HG03354 (cell line): Measurements from ENCODE around the gene CBLB.
A peak's percentile ranks its signal among the peaks of the same experiment; 100 is the strongest.
"Not testable (repeated sequence)": the region's sequence is repeated elsewhere in the genome, so short reads cannot be mapped to it uniquely, and the experiment has no call there.

Experiments
- ATAC-seq: cut with Tn5 transposase; IDR thresholded peaks from one replicate; pipeline ENCODE4 v1.9.1; 2021; ENCODE audit warnings: mild to moderate bottlenecking; ENCODE audit not compliant: unreplicated experiment, poor library complexity, severe bottlenecking

CBLB gene

DNA sequence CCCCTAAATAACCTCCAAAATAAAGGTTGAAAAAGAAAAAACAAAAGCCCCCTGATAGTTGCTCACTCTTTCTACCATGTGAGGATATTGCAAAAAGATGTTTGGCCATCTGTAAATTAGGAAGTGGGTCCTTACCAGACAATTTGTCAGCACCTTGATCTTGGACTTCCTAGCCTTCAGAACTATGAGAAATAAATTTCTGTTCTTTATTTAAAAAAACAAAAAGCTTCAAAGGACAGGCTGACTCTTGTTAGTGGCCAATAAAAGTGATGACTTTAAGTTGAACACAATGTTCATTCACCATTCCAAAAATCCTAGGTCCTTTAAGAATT lies 103.5 kb downstream of the CBLB start:
- no peak for ATAC-seq

DNA sequence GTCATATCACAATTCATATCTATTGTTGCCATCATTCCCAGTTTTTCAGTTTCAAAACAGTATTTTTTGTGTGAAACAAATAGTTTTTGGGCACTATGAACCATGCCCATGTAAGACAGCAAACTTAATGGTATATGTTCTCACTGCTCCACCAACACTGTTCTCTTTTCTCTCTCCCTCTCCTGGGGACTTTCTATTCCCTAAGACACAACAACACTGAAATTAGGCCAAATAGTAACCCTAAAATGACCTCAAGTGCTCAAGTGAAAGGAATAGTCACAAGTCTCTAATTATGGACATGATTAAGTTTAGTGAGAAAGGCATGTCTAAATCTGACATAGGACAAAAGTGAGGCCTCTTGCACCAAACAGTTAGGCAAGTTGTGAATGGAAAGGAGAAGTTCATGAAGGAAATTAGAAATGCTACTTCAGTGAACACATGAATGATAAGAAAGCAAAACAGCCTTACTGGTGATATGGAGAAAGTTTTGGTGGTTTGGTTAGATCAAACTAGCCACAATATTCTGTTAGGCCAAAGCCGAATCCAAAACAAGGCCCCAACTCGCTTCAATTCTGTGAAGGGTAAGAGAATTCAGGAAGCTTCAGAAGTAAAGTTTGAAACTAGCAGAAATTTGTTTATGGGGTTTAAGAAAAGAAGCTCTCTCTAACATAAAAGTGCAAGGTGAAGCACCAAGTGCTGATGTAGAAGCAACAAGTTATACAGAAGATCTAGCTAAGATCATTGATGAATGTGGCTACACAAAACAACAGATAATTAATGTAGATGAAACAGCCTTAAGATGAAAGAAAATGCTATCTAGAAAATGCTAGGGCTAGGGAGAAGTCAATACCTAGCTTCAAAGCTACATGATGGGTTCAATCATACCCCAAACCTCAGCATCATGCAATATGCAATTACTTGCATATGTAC lies 104.2 kb downstream of the CBLB start:
- ATAC-seq = peak; percentile 38

DNA sequence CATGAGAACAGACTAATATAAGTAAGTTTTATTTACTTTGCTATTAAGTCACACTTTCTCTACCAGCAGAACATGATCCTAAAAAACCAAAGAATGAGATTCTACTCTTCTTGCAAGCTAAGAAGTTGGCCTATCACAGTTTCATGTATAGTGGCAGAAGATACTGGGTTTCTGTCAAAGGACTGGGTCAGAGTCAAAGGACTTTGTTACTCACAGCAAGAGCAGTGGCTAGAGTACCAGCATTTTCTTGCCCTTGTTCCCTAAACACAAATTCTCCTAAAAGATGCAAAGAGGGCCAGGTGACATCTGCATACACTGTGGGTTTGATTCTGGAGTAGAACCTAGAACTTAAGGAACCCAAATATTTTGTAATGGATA lies 105.2 kb downstream of the CBLB start:
- no peak for ATAC-seq

DNA sequence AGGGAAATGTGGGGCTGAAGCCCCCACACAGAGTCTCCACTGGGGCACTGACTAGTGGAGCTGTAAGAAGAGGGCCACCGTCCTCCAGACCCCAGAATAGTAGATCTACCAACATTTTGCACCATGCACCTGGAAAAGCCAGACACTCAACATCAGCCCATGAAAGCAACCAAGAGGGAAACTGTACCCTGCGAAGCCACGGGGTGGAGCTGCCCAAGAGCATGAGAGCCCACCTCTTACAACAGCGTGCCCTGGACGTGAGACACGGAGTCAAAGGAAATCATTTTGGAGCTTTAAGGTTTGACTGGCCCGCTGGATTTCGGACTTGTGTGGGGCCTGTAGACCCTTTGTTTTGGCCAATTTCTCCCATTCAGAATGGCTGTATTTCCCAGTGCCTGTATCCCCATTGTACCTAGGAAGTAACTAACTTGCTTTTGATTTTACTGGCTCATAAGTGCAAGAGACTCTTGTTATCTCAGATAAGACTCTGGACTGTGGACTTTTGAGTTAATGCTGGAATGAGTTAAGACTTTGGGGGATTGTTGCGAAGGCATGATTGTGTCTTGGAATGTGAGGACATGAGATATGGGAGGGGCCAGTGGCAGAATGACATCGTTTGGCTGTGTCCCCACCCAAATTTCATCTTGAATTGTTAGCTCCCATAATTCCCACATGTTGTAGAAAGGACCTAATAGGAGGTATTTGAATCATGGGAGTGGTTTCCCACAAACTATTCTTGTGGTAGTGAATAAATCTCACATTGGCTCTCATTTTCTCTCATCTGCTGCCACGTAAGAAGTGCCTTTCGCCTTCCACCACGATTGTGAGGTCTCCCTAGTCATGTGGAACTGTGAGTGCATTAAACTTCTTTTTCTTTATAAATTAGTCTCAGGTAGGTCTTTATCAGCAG lies 105.8 kb downstream of the CBLB start:
- ATAC-seq = no peak

DNA sequence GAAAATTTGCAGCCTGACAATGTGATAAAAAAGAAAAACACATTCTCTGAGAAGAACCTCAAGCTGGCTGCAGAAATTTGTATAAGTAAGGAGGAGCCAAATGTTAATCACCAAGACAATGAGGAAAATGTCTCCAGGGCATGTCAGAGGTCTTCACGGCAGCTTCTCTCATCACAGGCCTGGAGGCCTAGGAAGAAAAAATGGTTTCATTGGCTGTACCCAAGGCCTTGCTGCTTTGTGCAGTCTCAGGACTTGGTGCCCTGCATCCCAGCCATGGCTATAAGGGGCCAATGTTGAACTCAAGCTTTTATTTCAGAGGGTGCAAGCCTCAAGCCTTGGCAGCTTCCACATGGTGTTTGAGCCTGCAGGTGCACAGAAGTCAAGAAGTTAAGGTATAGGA lies 106.6 kb downstream of the CBLB start:
- not testable (repeated sequence) for ATAC-seq

DNA sequence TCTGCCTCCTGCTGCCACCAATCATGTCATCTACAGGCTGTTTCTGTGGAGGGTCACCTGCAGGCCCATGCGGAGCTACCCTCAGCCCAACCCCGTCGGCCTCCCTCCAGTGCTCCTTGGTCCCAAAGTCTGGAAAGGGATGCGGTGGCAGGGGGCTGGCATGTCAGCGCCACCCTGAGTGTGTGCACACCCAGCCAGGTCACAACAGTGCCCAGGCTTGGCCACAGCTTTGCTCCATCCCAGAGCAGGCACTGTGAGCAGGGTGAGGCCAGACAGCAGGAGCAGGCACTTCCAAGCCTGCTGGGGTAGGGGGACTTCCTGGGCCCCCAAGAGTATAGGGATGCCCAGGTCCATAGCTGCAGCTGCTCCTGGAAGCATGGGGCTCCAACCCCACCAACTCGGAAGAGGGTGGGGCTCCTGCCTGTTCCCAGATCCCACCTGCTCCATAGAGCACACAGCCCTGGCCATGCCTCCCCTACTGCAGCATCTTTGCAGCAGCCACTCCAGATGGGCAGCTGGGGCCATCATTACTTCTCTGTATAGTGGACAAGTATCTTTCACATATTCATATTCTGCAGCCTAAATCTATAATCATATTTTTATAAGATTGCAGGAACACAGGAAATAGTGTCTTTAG lies 109.3 kb downstream of the CBLB start:
- ATAC-seq = no peak

DNA sequence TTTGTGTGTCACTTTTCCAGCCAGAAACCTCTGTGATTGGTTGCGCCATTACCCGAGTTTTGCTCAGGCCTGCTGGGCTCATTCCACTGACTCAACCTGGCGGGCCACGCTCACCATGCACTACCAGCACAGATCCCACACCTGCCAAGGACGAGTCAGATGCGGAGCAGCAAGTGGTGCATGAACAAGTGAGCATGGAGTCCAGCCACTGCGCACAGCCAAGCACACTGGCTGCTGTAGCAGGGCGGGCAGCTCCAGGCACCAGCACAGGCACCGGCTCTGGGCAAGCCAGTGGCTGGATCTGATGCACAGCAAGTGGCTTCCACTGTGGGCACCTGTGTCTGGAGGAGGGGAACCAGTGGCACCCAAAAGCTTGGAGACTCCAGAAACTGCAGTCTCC lies 110.4 kb downstream of the CBLB start:
- no peak for ATAC-seq

DNA sequence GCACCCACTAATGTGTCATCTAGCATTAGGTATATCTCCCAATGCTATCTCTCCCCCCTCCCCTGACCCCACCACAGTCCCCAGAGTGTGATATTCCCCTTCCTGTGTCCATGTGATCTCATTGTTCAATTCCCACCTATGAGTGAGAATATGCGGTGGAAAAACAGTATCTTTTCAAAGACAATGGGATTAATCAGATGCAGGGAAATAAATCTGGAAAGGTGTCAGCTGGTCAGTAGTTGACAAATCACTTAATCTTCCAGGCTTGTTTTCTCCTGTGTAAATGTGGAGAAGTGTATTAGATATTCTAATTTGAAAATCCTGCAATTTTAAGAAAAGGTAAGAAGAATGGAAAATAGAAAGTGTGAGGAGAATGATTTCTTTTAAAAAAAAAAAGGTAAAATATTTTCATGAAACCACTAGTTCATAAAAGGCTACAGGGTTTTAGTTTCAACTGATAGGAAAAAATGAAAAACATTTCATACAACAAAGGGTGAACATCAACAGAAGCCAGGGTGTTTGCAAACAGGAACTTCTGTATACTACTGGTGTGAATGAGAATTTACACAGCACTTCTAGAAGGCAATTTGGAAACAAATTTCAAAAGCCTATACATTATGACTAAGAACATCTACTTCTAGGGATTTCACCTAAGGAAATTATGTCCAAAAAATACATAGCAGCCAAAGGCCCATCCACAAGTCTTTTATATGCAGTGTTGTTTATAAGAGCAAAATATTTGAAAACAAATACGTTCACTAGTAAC lies 113.5 kb downstream of the CBLB start:
- no peak for ATAC-seq

DNA sequence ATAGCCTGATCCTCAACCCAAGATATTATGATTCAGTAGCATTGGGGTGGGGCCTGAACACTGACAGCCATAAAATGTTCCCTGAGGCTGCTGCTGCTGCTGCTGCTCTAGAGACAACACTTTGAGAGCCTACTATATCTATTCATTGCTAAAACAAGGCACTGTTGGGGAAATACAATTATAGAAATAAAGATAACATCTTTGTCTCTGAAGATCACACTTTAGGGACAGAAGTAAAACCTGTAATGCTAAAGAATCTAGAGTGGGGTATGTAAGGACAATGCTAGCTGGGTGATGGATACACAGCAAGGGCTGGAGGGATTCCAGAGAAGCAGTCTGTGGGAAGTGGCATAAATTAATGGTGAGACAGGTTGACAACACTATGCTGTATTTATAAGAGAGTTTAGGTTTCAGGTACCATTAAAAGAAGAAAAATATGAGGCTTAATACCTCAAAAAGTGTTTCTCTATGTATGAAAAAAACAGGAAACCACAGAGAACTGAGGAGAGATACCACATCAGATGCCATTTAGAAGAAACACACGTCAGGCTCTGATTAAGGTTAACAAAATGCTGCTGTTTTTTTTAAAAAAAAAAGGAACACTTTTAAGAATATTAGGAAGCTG lies 115.9 kb downstream of the CBLB start:
- ATAC-seq = no peak

DNA sequence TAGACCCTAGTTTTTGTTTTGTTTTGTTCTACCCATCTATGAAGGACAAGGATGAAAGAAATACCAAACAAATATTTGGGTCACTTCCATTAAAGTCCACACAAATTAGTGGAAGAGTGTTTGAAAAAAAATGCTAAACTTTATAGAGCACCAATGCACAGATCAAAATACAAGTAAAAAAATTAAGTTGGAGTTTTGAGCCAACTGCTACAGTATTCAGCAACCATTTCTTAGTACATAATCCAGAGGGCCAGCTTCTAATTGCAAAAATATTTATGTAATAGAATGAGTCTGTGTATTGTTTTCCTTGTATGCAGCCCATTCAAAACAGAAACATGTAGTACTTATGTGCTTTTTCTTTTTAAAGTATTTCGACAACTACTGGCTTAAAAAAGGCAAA lies 121.1 kb downstream of the CBLB start:
- no peak for ATAC-seq

DNA sequence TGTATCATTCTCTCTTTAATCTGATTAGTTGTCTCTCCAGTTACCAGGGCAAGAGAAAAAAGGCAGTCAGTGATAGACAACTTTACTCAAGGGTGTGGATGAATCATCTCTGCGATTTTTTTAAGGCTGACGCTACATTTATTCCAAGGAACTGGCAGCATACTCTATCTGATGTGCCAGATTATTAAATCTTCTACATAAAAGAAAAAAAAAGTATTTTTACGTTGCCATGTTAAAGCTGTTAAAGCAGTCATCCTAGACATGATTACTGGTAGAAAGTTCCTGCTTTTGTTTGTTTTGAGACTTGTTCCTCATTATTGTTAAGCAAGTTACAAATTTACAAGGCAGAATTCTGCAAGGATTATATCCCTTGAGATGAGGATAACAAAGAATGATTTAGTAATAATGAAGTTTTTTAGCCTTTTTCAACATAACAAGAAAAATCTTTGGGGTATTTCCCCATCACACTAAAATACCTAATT lies 121.7 kb downstream of the CBLB start:
- no peak for ATAC-seq

DNA sequence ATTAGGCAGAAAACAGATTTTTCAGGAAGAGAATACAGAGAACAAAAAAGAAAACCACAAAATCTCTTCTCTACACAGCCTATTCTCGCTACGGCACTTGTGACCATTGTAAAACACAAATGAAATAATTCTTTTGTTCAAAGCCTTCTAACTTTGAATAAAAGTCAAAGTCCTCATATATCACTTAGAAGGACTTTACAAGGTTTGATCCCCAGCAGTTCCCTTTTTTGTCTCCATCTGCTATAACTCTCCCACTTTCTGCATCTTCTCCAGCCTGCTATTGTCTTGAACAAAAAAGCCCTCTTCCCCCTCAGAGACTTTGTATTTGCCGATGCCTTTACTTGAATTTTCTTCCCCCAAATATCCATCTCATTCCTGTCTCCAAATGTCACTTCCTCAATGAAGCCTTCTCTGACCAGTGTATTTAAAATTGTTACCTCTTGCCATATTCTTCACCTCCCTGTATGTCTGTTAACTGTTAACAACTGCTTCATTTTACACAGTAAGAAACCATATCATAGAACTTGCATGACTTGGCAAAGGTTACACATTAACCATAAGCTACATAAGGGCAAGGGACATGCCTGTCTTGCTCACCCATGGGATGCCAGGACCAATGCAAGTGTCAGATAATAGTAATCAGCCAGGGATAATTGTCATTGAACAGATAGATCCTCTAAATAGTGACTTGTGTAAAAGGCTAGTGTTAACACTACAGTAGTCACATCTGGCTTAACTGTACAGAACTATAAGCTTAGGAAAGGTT lies 122.4 kb downstream of the CBLB start:
- peak; percentile 89 for ATAC-seq

DNA sequence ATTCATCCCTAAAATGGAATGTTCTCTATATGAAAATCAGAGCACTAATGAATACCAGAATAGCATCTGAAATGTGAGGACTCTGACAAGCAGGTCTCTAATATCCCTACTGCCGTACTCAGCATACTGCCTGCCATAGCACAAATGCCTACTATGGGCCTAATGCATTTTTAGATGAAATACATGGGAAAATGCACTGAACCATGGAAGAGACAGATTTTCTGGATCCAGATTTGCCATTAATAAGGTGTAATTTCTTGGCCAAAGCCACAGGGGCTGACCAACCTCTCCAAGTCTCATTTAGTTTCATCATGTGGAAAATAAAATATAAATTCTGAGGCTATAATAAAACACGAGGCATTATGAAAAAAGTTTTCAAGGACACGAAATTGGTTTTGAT lies 123.8 kb downstream of the CBLB start:
- no peak for ATAC-seq

DNA sequence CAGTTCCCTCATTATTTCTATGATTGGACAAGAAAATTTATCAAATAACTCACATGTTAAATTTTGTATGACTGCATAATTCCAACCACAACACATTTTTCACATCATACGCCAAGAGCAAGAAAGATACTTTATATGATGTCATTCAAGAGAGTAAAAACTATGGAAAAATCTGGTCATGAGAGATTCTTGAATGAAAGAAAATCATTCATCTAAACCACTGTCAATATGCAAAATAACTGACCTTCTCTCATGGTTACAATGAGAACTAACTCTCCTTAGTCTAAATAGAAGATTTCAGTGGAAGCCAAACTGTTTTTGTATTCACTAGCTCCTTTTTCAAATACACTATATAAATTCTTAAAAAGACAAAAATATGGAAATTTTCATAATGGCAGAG lies 124.6 kb downstream of the CBLB start:
- no peak for ATAC-seq

DNA sequence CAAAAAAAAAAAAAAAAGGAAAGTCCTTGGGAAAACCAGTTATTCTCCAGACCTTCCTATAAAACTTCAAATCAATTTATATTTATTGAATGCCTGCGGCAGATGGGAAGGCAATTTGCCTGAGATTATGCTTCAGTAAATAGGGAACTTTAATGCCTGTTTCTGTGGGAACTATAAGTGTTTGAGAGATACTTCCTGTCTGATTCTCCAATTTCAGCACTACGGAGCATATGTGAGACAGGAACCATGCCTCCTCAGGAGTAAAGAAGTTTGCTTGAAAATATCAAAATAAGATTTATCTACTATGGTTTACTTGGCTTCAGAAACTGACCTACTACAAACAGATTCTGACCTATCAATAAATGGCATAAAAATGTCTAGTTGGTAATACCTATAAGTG lies 135.5 kb downstream of the CBLB start:
- no peak for ATAC-seq

DNA sequence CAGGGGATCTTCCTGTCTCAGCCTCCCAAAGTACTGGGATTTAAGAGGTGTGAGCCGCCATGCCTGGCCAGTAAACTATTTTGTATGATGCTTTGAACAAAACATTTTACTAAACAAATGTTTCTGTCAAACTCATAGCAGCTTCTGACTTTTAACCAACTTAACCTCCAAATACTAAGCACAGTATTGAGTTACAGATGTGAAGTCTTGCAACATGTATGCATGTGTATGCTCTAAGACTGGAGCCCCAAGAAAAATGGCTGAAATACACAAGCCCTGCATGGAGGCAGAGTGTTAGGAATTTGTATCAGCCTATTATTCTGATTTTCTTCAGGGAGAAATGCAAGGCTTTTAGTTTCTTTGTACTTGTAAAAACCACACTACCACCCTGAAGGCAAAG lies 137.1 kb downstream of the CBLB start:
- ATAC-seq = no peak

DNA sequence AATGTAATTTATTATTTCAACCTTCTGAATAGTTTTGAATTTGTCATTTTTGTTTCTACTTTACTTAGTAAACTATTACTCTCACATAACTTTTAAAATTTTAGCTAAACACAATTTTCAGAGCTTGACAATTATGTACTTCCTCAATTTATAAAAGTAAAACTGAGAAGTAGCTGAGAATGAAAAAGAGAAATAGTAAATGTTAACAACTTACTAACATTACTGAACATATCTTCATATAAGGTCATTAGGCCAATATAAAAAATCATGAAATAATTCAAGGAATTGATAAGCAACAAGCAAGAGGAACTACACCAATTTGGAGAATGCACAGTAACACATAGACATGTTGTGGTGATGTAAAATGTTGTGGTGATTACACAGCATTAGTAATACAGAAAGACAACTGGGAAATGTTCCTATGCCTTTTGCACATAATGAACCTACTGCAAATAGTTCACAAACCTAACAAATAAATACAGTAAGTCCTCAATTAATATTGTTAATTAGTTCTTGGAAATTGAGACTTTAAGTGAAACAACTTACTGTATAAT lies 137.9 kb downstream of the CBLB start:
- ATAC-seq = no peak

DNA sequence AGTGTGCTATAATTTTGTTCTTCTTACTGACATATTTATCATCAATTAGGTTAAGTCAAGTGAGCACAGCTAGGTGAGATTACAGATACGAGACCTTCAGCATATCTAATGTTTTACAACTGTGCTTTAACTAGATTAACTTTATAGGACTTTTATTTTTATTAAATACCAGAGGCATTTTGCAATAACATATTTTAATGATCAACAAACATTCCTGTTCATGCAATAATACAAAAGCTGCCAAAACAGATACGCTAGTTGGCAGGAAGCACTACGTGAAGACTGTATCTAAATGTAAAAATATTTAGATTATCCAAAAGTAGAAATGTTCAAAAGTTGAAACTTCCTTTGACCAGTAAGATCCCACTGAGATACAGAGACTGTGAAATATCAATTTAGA lies 139.1 kb downstream of the CBLB start:
- no peak for ATAC-seq
